Testis (tissue), 2 donors: ENCODE results near the gene BEND3.

ENCODE experiments used
- CTCF ChIP-seq, 3 experiments: fragments of 450-650 bp in 2 of 3; fragments of 200-600 bp in 1 of 3; sonication (generic) in 1 of 3; IDR thresholded peaks; one replicate each; pipeline ENCODE4 v1.5.1; 2016 to 2019; ENCODE audit warnings: antibody characterized with exemption in 3 of 3, mild to moderate bottlenecking in 2 of 3, moderate library complexity in 1 of 3
- POLR2A ChIP-seq: fragments of 450-650 bp; IDR thresholded peaks from one replicate; pipeline ENCODE4 v1.6.1; 2017; ENCODE audit warnings: antibody characterized with exemption, mild to moderate bottlenecking, moderate library complexity

- TF ChIP-seq POLR2A (no peak), CTCF (IDR thresholded peaks at IDR 0.05) (no peak)
Observed at GRCh38 chr6:107026965-107027364, 88.3 kb downstream of the BEND3 start.
